ENCODE results near the gene PURA. TPM values are rescaled to one million over a fixed set of nuclear protein-coding genes. Genes with fewer than 3 reads are reported as not detected.
A peak's percentile ranks its signal among the peaks of the same experiment; 100 is the strongest.

PURA gene
- total and polyA plus RNA-seq, 2 experiments from 2014 or later: 7.0 to 9.0 TPM

GRCh38 chr5:140145256-140145655 is 31.3 kb downstream of the PURA start:
- Histone ChIP-seq H3K36me3 (no peaks in the 10 kb centered on the region), H3K27ac (no peak overlapping the region), H3K4me3 (no peak overlapping the region), H3K9me3 (ENCODE audit: low read depth) (no peaks in the 10 kb centered on the region), H3K4me1 (ENCODE audit: low read depth) (peaks cover 5% of the 10 kb centered on the region), H3K27me3 (peaks cover 61% of the 10 kb centered on the region)
- no peak for DNase-seq (ENCODE audit: low read depth in 1 of 2, low spot score in 1 of 2)
- no peak for TF ChIP-seq CTCF (IDR thresholded peaks at IDR 0.05; ENCODE audit: low read depth, low read length)

- peak; percentile 57 for TF ChIP-seq CTCF (IDR thresholded peaks at IDR 0.05; ENCODE audit: low read depth, low read length)
- Histone ChIP-seq H3K4me1 (ENCODE audit: low read depth) (peaks cover 5% of the 10 kb centered on the region), H3K27ac (no peak overlapping the region), H3K27me3 (peaks cover 60% of the 10 kb centered on the region), H3K9me3 (ENCODE audit: low read depth) (no peaks in the 10 kb centered on the region), H3K4me3 (peak overlapping the region; percentile 36), H3K36me3 (no peaks in the 10 kb centered on the region)
- peak; percentile 78 to 92 for DNase-seq (ENCODE audit: low read depth in 1 of 2, low spot score in 1 of 2)
Observed at GRCh38 chr5:140145818-140146522, 32.1 kb downstream of the PURA start.

- Histone ChIP-seq H3K36me3 (no peaks in the 10 kb centered on the region), H3K4me1 (ENCODE audit: low read depth) (peaks cover 5% of the 10 kb centered on the region), H3K9me3 (ENCODE audit: low read depth) (no peaks in the 10 kb centered on the region), H3K27ac (no peak overlapping the region), H3K27me3 (peaks cover 55% of the 10 kb centered on the region), H3K4me3 (peak overlapping the region; percentile 36)
- no peak for TF ChIP-seq CTCF (IDR thresholded peaks at IDR 0.05; ENCODE audit: low read depth, low read length)
- no peak for DNase-seq (ENCODE audit: low read depth in 1 of 2, low spot score in 1 of 2)
Observed at GRCh38 chr5:140146523-140146842, 32.6 kb downstream of the PURA start.

GRCh38 chr5:140147460-140147859 is 33.6 kb downstream of the PURA start:
- Histone ChIP-seq H3K4me3 (no peak overlapping the region), H3K27ac (no peak overlapping the region), H3K36me3 (no peaks in the 10 kb centered on the region), H3K27me3 (peaks cover 49% of the 10 kb centered on the region), H3K9me3 (ENCODE audit: low read depth) (no peaks in the 10 kb centered on the region), H3K4me1 (ENCODE audit: low read depth) (peaks cover 5% of the 10 kb centered on the region)
- no peak for DNase-seq (ENCODE audit: low read depth in 1 of 2, low spot score in 1 of 2)
- TF ChIP-seq CTCF (IDR thresholded peaks at IDR 0.05; ENCODE audit: low read depth, low read length): no peak

GRCh38 chr5:140148508-140148907 is 34.6 kb downstream of the PURA start:
- peak; percentile 22 to 51 for DNase-seq (ENCODE audit: low read depth in 1 of 2, low spot score in 1 of 2)
- Histone ChIP-seq H3K27me3 (peaks cover 51% of the 10 kb centered on the region), H3K4me3 (no peak overlapping the region), H3K27ac (no peak overlapping the region), H3K36me3 (no peaks in the 10 kb centered on the region), H3K9me3 (ENCODE audit: low read depth) (no peaks in the 10 kb centered on the region), H3K4me1 (ENCODE audit: low read depth) (peaks cover 5% of the 10 kb centered on the region)
- peak; percentile 2 for TF ChIP-seq CTCF (IDR thresholded peaks at IDR 0.05; ENCODE audit: low read depth, low read length)

All from cardiac muscle cell (in vitro differentiated cells and primary cell).